ENCODE measurements around the gene ALMS1. TPM values are rescaled to one million over a fixed set of nuclear protein-coding genes. Genes with fewer than 3 reads are reported as not detected.

ALMS1 gene
- total RNA-seq, 1 donor from 2014 or later: 20.0 TPM

GRCh38 chr2:73414696-73415095 is 29.1 kb downstream of the ALMS1 start:
- Mint-ChIP-seq H3K9me3 (ENCODE audit: low read depth) (no peaks in the 10 kb centered on the region), H3K4me3 (ENCODE audit: unreplicated experiment) (no peak overlapping the region), H3K36me3 (ENCODE audit: low read depth) (peaks cover 7% of the 10 kb centered on the region), H3K27ac (ENCODE audit: unreplicated experiment) (no peak overlapping the region), H3K27me3 (ENCODE audit: low read depth) (no peaks in the 10 kb centered on the region), H3K4me1 (ENCODE audit: low read depth) (peaks cover 21% of the 10 kb centered on the region)
- no peak for DNase-seq (ENCODE audit: low spot score)
- no peak for TF ChIP-seq CTCF (IDR thresholded peaks at IDR 0.05)

DNA sequence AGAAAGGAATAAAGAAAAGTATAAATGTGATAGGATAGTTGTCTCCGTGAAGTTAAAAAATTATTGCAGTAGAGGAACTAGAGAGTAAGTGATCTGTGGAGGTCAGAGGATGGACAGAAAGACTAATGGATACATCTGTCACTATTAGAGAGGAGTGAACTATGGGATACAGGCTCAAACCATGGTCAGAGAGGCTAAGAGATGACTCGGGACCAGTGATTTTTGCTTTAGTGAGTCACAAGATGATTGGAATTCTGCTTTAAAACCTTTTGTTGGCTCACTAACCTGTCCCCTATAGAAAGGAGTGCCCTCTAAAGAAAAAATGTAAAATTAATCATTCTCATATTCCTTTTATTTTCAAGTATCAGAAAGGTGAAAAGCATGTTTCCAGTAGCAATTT is 30.3 kb downstream of the ALMS1 start:
- H3K4me3 Mint-ChIP-seq (ENCODE audit: unreplicated experiment): no peak overlapping the region
- no peaks in the 10 kb centered on the region for H3K9me3 Mint-ChIP-seq (ENCODE audit: low read depth)
- H3K36me3 Mint-ChIP-seq (ENCODE audit: low read depth): peaks cover 6% of the 10 kb centered on the region
- peaks cover 21% of the 10 kb centered on the region for H3K4me1 Mint-ChIP-seq (ENCODE audit: low read depth)
- no peak for TF ChIP-seq CTCF (IDR thresholded peaks at IDR 0.05)
- DNase-seq (ENCODE audit: low spot score): no peak
- no peak overlapping the region for H3K27ac Mint-ChIP-seq (ENCODE audit: unreplicated experiment)
- H3K27me3 Mint-ChIP-seq (ENCODE audit: low read depth): no peaks in the 10 kb centered on the region

DNA sequence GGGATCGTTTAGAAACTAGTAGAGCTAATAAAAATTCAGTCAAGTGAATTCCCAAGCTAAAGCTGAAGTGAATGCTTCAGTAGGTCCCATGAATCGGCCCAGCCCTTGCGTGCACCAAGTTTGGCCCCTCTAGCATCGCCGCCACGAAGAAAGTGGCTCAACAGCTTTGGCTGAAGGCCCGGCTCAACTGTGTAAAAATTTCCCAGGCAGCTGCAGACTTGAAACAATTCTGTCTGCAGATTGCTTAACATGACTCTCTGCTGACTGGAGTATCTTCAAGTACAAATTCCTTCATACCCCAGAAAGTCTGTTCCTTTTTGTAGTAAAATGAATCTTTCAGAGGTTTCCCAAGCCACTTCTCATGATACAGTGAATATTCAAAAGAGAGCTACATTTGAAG is 32.7 kb downstream of the ALMS1 start:
- peak overlapping the region; percentile 52 for H3K27ac Mint-ChIP-seq (ENCODE audit: unreplicated experiment)
- no peak overlapping the region for H3K4me3 Mint-ChIP-seq (ENCODE audit: unreplicated experiment)
- H3K36me3 Mint-ChIP-seq (ENCODE audit: low read depth): peaks cover 4% of the 10 kb centered on the region
- no peak for TF ChIP-seq CTCF (IDR thresholded peaks at IDR 0.05)
- no peak for DNase-seq (ENCODE audit: low spot score)
- H3K4me1 Mint-ChIP-seq (ENCODE audit: low read depth): peaks cover 26% of the 10 kb centered on the region
- no peaks in the 10 kb centered on the region for H3K9me3 Mint-ChIP-seq (ENCODE audit: low read depth)
- H3K27me3 Mint-ChIP-seq (ENCODE audit: low read depth): no peaks in the 10 kb centered on the region

DNA sequence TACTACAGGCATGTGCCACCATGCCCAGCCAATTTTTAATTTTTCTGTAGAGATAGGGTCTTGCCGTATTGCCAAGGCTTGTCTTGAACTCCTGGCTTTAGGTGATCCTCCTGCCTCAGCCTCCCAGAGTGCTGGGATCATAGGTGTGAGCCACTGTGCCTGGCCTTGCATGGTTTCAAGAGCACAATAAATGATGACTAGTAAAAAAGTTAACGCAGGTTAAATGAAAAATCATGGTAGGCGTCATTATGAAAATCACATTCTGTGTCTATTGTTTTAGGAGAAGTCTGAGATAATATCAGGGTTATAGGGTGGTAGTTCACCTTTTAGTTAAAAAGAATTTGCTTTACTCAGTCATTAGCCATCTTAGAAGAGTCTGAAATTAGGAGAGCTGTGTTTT is 38.3 kb downstream of the ALMS1 start:
- Mint-ChIP-seq H3K36me3 (ENCODE audit: low read depth) (peaks cover 15% of the 10 kb centered on the region), H3K4me1 (ENCODE audit: low read depth) (peaks cover 11% of the 10 kb centered on the region), H3K27ac (ENCODE audit: unreplicated experiment) (no peak overlapping the region), H3K27me3 (ENCODE audit: low read depth) (no peaks in the 10 kb centered on the region), H3K4me3 (ENCODE audit: unreplicated experiment) (no peak overlapping the region), H3K9me3 (ENCODE audit: low read depth) (no peaks in the 10 kb centered on the region)
- no peak for DNase-seq (ENCODE audit: low spot score)
- no peak for TF ChIP-seq CTCF (IDR thresholded peaks at IDR 0.05)

- peaks cover 9% of the 10 kb centered on the region for H3K4me1 Mint-ChIP-seq (ENCODE audit: low read depth)
- H3K36me3 Mint-ChIP-seq (ENCODE audit: low read depth): peaks cover 17% of the 10 kb centered on the region
- no peaks in the 10 kb centered on the region for H3K9me3 Mint-ChIP-seq (ENCODE audit: low read depth)
- H3K4me3 Mint-ChIP-seq (ENCODE audit: unreplicated experiment): no peak overlapping the region
- no peak for TF ChIP-seq CTCF (IDR thresholded peaks at IDR 0.05)
- H3K27ac Mint-ChIP-seq (ENCODE audit: unreplicated experiment): no peak overlapping the region
- no peaks in the 10 kb centered on the region for H3K27me3 Mint-ChIP-seq (ENCODE audit: low read depth)
- no peak for DNase-seq (ENCODE audit: low spot score)
These were observed 40.5 kb downstream of the ALMS1 start for GRCh38 chr2:73426176-73426575.
